GM13976 (cell line): ENCODE results near the gene KCNAB1.

Source experiments
- DNase-seq: peaks from one replicate; pipeline ENCODE4 v3.0.0; 2012; ENCODE audit warnings: low spot score
- CTCF ChIP-seq: IDR thresholded peaks from 2 replicates; pipeline ENCODE4 v1.5.1; 2012; ENCODE audit warnings: borderline replicate concordance, mild to moderate bottlenecking; ENCODE audit not compliant: insufficient read depth; ENCODE audit errors: extremely low read depth, missing control alignments, control extremely low read depth
- in situ Hi-C: fragments of 300-500 bp; cut with MboI; formaldehyde crosslinking; loops from one replicate; pipeline ENCODE4 v1.12.0; 2022; ENCODE audit warnings: low sequenced_read_pairs, mixed read lengths, inconsistent platforms; ENCODE audit not compliant: unreplicated experiment

The KCNAB1 gene

GRCh38 chr3:156207802-156208685, 87.7 kb downstream of the KCNAB1 start:
- in situ Hi-C loops: no loop called here
- no peak for DNase-seq
- TF ChIP-seq CTCF: no peak

GRCh38 chr3:156209631-156210335, 89.4 kb downstream of the KCNAB1 start:
- in situ Hi-C loops: no loop called here
- TF ChIP-seq CTCF: no peak
- DNase-seq: no peak

- no peak for DNase-seq
- TF ChIP-seq CTCF: no peak
- in situ Hi-C loops: no loop called here
Measured at GRCh38 chr3:156211583-156211982, 91.2 kb downstream of the KCNAB1 start.

- in situ Hi-C loops: no loop called here
Measured at GRCh38 chr3:156214676-156215075, 94.3 kb downstream of the KCNAB1 start.

GRCh38 chr3:156215751-156216150, 95.4 kb downstream of the KCNAB1 start:
- no peak for DNase-seq
- no peak for TF ChIP-seq CTCF
- in situ Hi-C loops: no loop called here

More at GRCh38 chr3:156214676-156215075, 94.3 kb downstream of the KCNAB1 start:
- no peak for TF ChIP-seq CTCF
- no peak for DNase-seq

- no peak for TF ChIP-seq CTCF
- in situ Hi-C loops: no loop called here
- DNase-seq: no peak
Measured at GRCh38 chr3:156216216-156216615, 95.8 kb downstream of the KCNAB1 start.
